Measurements from ENCODE around the gene TBX18. TPM values are rescaled to one million over a fixed set of nuclear protein-coding genes. Genes with fewer than 3 reads are reported as not detected.

The TBX18 gene
- total RNA-seq, 1 experiment from 2014 or later = not detected

DNA sequence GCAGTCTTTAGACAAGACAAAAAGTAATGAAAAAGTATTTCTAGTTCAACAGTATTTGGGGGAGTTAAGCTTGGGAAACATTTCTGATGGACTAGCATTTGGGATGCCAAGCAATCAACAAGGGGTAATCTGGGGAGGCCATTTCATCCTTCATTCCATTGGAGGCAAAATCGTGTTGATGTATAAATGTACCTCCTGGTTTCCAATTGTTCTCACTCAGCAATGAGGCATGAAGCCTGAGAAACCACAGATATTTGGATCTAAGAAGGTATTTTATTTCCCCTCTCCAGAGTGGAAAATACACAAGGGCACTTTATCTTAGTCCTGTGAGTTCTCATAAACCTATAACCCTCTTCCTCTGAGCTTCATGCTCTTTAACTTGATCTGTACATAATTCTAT is 68.2 kb downstream of the TBX18 start:
- Mint-ChIP-seq H3K4me1 (ENCODE audit: low read depth, unreplicated experiment) (no peaks in the 10 kb centered on the region), H3K4me3 (ENCODE audit: unreplicated experiment) (no peak overlapping the region), H3K9me3 (ENCODE audit: unreplicated experiment) (no peaks in the 10 kb centered on the region), H3K27me3 (ENCODE audit: insufficient read depth, unreplicated experiment) (peaks cover 4% of the 10 kb centered on the region), H3K27ac (ENCODE audit: unreplicated experiment) (no peak overlapping the region), H3K36me3 (ENCODE audit: insufficient read depth, unreplicated experiment) (no peaks in the 10 kb centered on the region)
- Histone ChIP-seq H3K27me3 (replicated peaks; ENCODE audit: control insufficient read depth, insufficient read depth, low read length) (no peaks in the 10 kb centered on the region), H3K9me3 (peaks cover 4% of the 10 kb centered on the region; the same call in 1 of the 2 replicates), H3K36me3 (ENCODE audit: control insufficient read depth, insufficient read depth, low read length) (no peaks in the 10 kb centered on the region), H3K4me1 (no peaks in the 10 kb centered on the region), H3K4me3 (ENCODE audit: low read depth, low read length) (no peak overlapping the region)
- no peak for DNase-seq
- ChIA-PET CTCF (no interaction called here), POLR2A (no interaction called here)
- TF ChIP-seq, protein P1, sequence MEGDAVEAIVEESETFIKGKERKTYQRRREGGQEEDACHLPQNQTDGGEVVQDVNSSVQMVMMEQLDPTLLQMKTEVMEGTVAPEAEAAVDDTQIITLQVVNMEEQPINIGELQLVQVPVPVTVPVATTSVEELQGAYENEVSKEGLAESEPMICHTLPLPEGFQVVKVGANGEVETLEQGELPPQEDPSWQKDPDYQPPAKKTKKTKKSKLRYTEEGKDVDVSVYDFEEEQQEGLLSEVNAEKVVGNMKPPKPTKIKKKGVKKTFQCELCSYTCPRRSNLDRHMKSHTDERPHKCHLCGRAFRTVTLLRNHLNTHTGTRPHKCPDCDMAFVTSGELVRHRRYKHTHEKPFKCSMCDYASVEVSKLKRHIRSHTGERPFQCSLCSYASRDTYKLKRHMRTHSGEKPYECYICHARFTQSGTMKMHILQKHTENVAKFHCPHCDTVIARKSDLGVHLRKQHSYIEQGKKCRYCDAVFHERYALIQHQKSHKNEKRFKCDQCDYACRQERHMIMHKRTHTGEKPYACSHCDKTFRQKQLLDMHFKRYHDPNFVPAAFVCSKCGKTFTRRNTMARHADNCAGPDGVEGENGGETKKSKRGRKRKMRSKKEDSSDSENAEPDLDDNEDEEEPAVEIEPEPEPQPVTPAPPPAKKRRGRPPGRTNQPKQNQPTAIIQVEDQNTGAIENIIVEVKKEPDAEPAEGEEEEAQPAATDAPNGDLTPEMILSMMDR (IDR thresholded peaks at IDR 0.05; ENCODE audit: insufficient read depth in 1 of 2, low read depth in 1 of 2, low read length in 1 of 2, severe bottlenecking in 1 of 2, unreplicated experiment in 1 of 2) = no peak
- intact Hi-C loops (cut with micrococcal nuclease; ENCODE audit: unreplicated experiment) = no loop called here
- no TSS peak for BruUV-seq (replicated peaks)

DNA sequence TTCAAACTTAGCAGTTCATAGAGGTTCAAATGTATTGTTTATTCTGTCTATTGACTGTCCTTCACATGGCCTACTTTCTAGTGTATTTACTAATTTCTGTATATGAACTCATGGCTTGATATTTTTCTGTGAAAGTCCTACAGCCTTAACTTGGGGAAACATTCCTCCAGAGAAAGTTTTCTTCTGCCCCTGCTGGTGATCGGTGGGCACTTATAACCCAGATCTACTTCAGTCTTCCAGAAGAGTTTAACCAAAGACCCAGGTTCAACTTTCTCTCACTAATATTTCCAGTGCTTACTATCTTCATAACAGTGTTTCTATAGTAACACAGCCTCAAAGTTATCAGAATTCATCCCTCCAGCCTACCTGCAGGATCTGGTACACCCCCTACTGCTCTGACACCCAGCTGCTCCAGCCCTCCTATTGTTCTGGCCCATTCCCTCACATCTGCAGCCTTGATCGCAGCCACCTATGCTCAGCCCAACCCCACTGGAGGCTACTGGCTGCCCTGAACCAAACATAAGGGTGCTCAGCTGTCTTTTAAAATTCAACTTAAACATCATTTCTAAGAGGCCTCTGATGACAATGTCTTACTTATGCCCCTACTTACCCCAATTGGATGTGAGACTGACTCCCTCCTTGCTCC is 72.3 kb downstream of the TBX18 start:
- TF ChIP-seq, protein P1 (IDR thresholded peaks at IDR 0.05; ENCODE audit: insufficient read depth in 1 of 2, low read depth in 1 of 2, low read length in 1 of 2, severe bottlenecking in 1 of 2, unreplicated experiment in 1 of 2) = no peak
- Mint-ChIP-seq H3K27ac (ENCODE audit: unreplicated experiment) (no peak overlapping the region), H3K27me3 (ENCODE audit: insufficient read depth, unreplicated experiment) (peaks cover 4% of the 10 kb centered on the region), H3K36me3 (ENCODE audit: insufficient read depth, unreplicated experiment) (no peaks in the 10 kb centered on the region), H3K4me3 (ENCODE audit: unreplicated experiment) (no peak overlapping the region), H3K4me1 (ENCODE audit: low read depth, unreplicated experiment) (no peaks in the 10 kb centered on the region), H3K9me3 (ENCODE audit: unreplicated experiment) (no peaks in the 10 kb centered on the region)
- Histone ChIP-seq H3K4me1 (no peaks in the 10 kb centered on the region), H3K9me3 (no peaks in the 10 kb centered on the region), H3K27me3 (replicated peaks; ENCODE audit: control insufficient read depth, insufficient read depth, low read length) (no peaks in the 10 kb centered on the region), H3K4me3 (ENCODE audit: low read depth, low read length) (no peak overlapping the region), H3K36me3 (ENCODE audit: control insufficient read depth, insufficient read depth, low read length) (no peaks in the 10 kb centered on the region)
- intact Hi-C loops (cut with micrococcal nuclease; ENCODE audit: unreplicated experiment) = no loop called here
- ChIA-PET CTCF (no interaction called here), POLR2A (no interaction called here)
- no peak for DNase-seq
- no TSS peak for BruUV-seq (replicated peaks)

DNA sequence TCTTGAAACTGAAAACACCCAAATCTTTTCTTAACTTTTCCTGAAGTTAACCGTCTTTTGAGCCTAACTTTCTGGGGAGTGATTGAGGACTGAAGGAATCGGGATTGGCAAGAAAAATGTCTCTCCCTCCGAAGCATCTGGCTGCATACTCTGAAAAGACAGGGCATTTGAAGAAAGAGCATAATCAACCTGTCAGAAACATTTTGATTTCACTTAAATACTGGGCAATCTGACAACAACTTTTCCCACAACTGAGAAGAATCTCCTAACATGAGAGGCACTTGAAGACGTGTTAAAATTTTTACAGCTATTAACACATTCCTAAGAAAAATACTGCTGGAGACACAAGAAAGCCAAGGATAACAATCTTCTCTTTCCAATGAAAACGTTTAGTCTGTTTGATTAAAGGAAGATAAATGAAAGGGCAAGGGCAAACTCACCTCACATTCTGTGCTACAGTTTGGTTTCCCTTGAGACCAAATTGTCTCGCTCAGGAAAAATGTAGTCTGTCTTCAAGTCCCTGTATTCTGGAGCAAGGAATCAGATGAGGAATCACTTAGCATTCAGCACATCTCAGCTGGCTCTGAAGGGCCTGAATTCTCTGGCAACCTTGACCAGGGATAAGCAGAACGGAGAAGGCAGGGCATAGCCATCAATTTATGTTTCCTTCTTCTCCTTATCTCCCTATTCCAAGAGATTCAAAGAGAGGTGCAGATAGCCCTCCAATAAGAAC is 76.1 kb downstream of the TBX18 start:
- intact Hi-C loops (cut with micrococcal nuclease; ENCODE audit: unreplicated experiment) = no loop called here
- H3K9me3 ChIP-seq = no peaks in the 10 kb centered on the region
- Mint-ChIP-seq H3K27ac (ENCODE audit: unreplicated experiment) (no peak overlapping the region), H3K36me3 (ENCODE audit: insufficient read depth, unreplicated experiment) (no peaks in the 10 kb centered on the region), H3K4me1 (ENCODE audit: low read depth, unreplicated experiment) (no peaks in the 10 kb centered on the region), H3K27me3 (ENCODE audit: insufficient read depth, unreplicated experiment) (no peaks in the 10 kb centered on the region), H3K9me3 (ENCODE audit: unreplicated experiment) (no peaks in the 10 kb centered on the region), H3K4me3 (ENCODE audit: unreplicated experiment) (no peak overlapping the region)
- H3K4me3 ChIP-seq (ENCODE audit: low read depth, low read length) = no peak overlapping the region
- H3K4me1 ChIP-seq = no peaks in the 10 kb centered on the region
- ChIA-PET CTCF (no interaction called here), POLR2A (no interaction called here)
- no peaks in the 10 kb centered on the region for H3K27me3 ChIP-seq (replicated peaks; ENCODE audit: control insufficient read depth, insufficient read depth, low read length)
- no peaks in the 10 kb centered on the region for H3K36me3 ChIP-seq (ENCODE audit: control insufficient read depth, insufficient read depth, low read length)
- no peak for DNase-seq
- TF ChIP-seq, protein P1 (IDR thresholded peaks at IDR 0.05; ENCODE audit: insufficient read depth in 1 of 2, low read depth in 1 of 2, low read length in 1 of 2, severe bottlenecking in 1 of 2, unreplicated experiment in 1 of 2) = no peak
- BruUV-seq (replicated peaks) = no TSS peak
